Stimulated activated CD4-positive, alpha-beta T cell treated with anti-CD3 and anti-CD28 coated beads, Interleukin-1b, Interleukin-23, amount 100 ng/mL, for 24 hours (primary cell): ENCODE data around the gene CD19.
A peak's percentile ranks its signal among the peaks of the same experiment; 100 is the strongest.
"Not testable (repeated sequence)": the region's sequence is repeated elsewhere in the genome, so short reads cannot be mapped to it uniquely, and the experiment has no call there.

Experiments
- DNase-seq, 4 experiments: peaks; one replicate each; pipeline ENCODE4 v3.0.0-alpha.2; 2020; ENCODE audit warnings: low read depth in 4 of 4, low spot score in 1 of 4

The CD19 gene

GRCh38 chr16:28935924-28936783 lies 4.4 kb downstream of the CD19 start:
- DNase-seq, result peak; percentile 45 to 82 (median 76)

GRCh38 chr16:28936784-28937155 lies 5.0 kb downstream of the CD19 start:
- no peak for DNase-seq

DNA sequence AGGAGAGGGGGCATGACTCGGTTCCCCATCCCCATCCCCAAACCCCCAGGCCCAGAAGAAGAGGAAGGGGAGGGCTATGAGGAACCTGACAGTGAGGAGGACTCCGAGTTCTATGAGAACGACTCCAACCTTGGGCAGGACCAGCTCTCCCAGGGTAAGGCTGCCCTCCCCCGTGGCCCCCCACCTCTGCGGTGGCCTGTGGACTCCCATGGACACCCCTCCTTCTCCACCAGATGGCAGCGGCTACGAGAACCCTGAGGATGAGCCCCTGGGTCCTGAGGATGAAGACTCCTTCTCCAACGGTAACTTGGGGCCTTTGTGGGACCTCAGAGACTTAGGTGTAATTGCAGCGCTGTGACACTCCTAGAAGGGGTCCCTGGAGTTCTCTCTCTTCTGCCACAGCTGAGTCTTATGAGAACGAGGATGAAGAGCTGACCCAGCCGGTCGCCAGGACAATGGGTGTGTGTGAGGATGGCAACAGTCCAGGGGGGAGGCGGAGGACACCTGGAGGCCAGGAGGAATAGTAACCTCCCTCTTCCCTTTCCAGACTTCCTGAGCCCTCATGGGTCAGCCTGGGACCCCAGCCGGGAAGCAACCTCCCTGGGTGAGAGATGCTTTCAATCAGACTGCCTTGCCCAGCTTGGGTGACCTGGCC lies 5.6 kb downstream of the CD19 start:
- no peak for DNase-seq

GRCh38 chr16:28938721-28939120 lies 7.0 kb downstream of the CD19 start:
- no peak for DNase-seq

GRCh38 chr16:28939825-28940224 lies 8.1 kb downstream of the CD19 start:
- not testable (repeated sequence) for DNase-seq

- DNase-seq, result no peak
These were observed 11.5 kb downstream of the CD19 start for GRCh38 chr16:28943281-28943680.

- no peak for DNase-seq
These were observed 14.9 kb downstream of the CD19 start for GRCh38 chr16:28946681-28947080.

GRCh38 chr16:28950648-28951409 lies 19.1 kb downstream of the CD19 start, which contains the start of gene NFATC2IP:
TSS of gene NFATC2IP (plus strand) at chr16:28950937. CDS start at chr16:28951012, 75 bp downstream.
- peak; percentile 99 for DNase-seq

- peak in 2 of 4 experiments; percentile 8 to 22 for DNase-seq
These were observed 19.7 kb downstream of the CD19 start for GRCh38 chr16:28951410-28951943.

- DNase-seq, result no peak
These were observed 26.4 kb downstream of the CD19 start for GRCh38 chr16:28958216-28958615.

GRCh38 chr16:28958836-28959235 lies 27.1 kb downstream of the CD19 start:
- DNase-seq, result no peak

DNA sequence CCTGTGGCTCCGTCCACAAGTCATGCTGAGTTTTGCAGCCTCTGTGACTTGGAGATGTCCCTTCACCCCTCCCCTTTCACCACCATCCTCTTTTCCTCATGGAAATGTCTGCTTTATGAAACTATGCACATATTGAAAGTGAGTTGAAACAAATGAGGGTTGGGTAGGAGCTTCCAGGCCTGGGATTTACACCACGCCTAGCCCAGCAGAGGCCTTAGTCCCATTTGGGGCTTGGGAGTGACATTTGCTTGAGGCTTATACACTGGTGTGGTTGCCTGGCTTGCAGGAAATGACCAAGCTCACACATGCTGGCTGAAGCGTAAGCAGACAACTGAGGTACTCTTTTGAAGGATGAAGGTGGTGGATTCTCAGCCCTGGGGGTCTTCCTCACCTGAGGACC lies 32.3 kb downstream of the CD19 start:
- no peak for DNase-seq

GRCh38 chr16:28964496-28964895 lies 32.7 kb downstream of the CD19 start:
- DNase-seq, result no peak

- DNase-seq, result no peak
These were observed 35.4 kb downstream of the CD19 start for GRCh38 chr16:28967156-28967555.

DNA sequence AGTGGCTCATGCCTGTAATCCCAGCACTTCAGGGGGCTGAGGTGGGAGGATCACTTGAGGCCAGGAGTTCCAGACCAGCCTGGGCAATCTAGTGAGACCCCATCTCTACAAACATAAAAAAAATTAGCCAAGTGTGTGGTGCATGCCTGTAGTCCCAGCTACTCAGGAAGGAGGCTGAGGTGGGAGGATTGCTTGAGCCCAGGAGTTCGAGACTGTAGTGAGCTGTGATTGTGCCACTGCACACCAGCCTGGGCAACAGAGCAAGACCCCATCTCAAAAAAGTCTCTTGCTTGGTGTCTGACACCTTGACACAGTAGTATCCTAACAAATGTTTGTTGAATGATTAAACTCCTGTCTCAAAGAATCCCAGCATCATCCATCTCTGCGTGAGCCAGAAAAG lies 37.9 kb downstream of the CD19 start:
- DNase-seq, result not testable (repeated sequence)

DNA sequence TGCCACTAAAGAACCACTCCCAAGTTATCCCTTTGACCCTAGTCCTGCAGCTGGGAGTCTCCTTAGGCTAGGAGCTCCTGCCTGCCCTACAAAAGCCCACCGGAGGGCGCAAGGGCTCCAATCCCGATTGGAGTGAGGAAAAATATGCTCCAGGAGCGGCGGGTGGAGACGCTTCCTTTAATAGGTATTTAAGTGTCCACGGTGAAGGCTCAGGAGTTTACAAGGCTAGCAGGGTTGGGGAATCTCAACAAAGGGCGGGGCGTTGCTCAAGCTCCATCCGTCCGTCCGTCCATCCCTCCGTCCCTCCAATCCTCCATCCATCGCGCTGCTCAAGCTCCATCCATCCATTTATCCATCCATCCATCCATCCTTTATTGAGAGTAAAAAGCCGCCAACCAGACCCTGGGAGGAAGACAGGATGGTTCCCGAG lies 42.3 kb downstream of the CD19 start:
- no peak for DNase-seq

DNA sequence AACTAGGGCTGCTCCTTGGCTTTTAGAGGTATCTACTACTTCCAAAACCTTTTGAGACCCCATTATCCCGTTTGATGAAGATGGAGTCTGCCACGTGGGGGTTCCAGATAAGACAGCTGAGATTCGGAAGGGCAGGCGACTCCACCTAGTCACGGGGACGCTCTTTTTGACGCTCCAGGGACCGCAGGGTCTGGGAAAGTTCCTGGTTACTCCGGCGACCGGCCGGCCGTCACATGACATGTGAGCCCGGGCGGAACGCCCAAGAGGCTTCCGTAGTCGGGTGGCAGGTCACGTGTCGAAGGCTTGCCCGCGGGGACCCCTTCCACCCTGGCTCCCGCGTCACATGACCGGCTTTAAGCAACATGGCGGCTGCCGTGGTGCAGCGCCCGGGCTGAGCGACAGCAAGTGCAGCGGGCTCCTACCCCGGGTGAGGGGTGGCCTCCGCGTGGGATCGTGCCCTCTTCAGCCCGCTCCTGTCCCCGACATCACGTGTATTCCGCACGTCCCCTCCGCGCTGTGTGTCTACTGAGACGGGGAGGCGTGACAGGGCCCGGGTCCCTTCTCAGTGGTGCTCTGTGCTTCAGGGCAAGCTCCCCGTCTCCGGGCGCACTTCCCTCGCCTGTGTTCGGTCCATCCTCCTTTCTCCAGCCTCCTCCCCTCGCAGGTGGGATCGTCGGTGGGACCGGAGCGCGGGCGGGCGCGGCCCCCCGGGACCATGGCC lies 42.8 kb downstream of the CD19 start, which contains the start of gene SPNS1:
SPNS1 (plus strand) TSS at position 342 of the 721 bp plus-strand sequence; CDS start at position 716, 374 bp downstream.
- peak; percentile 72 to 93 (median 88) for DNase-seq

DNA sequence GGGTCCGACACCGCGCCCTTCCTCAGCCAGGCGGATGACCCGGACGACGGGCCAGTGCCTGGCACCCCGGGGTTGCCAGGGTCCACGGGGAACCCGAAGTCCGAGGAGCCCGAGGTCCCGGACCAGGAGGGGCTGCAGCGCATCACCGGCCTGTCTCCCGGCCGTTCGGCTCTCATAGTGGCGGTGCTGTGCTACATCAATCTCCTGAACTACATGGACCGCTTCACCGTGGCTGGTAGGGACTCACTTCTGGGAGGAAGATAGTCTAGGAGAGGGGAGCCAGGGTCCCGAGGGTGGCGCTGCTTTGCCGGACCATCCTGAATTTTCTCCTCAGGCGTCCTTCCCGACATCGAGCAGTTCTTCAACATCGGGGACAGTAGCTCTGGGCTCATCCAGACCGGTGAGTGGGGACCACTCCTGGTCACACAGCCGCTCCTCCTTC lies 43.4 kb downstream of the CD19 start:
- DNase-seq, result no peak

DNA sequence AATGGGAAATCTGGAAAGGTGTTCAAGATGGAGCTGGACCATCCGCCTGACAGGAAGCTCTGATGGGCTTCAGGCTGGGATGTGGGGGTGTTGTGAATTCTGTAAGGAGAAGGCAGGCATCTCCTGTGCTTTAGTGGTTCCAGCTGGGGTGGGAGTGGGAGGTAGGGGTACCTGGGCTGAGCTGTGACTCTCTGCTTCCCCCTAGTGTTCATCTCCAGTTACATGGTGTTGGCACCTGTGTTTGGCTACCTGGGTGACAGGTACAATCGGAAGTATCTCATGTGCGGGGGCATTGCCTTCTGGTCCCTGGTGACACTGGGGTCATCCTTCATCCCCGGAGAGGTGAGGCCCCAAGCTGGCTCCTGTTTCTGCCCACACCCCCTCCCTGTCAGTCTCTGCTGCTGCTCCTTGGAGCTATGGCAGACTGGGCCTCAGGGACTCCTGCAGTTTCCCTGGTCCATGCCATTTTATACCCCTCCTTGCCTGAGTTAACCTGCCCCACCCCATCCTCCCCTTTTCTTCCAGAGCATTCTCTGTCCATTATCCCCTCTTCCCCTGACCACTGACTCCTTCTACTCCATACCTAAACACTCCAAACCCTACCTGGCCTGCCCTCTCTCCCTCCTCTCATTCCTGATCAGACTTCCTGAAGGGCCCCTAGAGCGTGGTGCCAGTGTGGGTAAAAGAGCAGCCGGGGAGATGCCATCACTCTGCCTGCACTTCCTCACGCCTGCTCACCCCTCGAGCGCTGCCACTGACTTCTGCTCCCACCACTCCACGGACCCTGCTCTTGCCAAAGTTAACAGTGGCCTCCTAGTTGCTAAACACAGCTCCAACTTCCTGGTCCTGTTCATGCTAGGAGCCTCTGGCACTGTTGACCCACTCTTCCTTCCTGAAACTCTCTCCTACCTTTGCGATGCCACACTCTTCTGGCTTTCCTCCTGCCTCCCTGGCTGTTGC lies 46.2 kb downstream of the CD19 start:
- DNase-seq, result no peak
